Hematopoietic multipotent progenitor cell treated with erythropoietin and hydrocortisone succinate and interleukin-3 and kit ligand, for 6 days (in vitro differentiated cells): ENCODE results near the gene ERFL.

Experiments
- DNase-seq: peaks from one replicate; pipeline ENCODE4 v3.0.0-alpha.2; 2015

Gene ERFL

GRCh38 chr19:41912899-41913537 is 15.2 kb downstream of the ERFL start:
- no peak for DNase-seq

GRCh38 chr19:41911889-41912731 is 16.1 kb downstream of the ERFL start:
- DNase-seq, result no peak

- no peak for DNase-seq
Measured at GRCh38 chr19:41910992-41911888, 17.0 kb downstream of the ERFL start.

- DNase-seq, result no peak
Measured at GRCh38 chr19:41910240-41910991, 17.8 kb downstream of the ERFL start.

GRCh38 chr19:41909706-41910105 is 18.5 kb downstream of the ERFL start:
- DNase-seq, result no peak

GRCh38 chr19:41908724-41909464 is 19.4 kb downstream of the ERFL start:
- no peak for DNase-seq

- no peak for DNase-seq
Measured at GRCh38 chr19:41907994-41908615, 20.1 kb downstream of the ERFL start.

- no peak for DNase-seq
Measured at GRCh38 chr19:41906916-41907680, 21.2 kb downstream of the ERFL start.

- no peak for DNase-seq
Measured at GRCh38 chr19:41906271-41906670, 22.0 kb downstream of the ERFL start.

- no peak for DNase-seq
Measured at GRCh38 chr19:41905273-41906002, 22.8 kb downstream of the ERFL start.

- DNase-seq, result no peak
Measured at GRCh38 chr19:41904118-41904870, 24.0 kb downstream of the ERFL start.

- no peak for DNase-seq
Measured at GRCh38 chr19:41903193-41903953, 24.9 kb downstream of the ERFL start.

GRCh38 chr19:41902594-41902993 is 25.7 kb downstream of the ERFL start:
- no peak for DNase-seq

GRCh38 chr19:41901707-41902360 is 26.4 kb downstream of the ERFL start:
- no peak for DNase-seq

GRCh38 chr19:41898235-41898634 is 30.0 kb downstream of the ERFL start:
- DNase-seq, result no peak

- no peak for DNase-seq
Measured at GRCh38 chr19:41897820-41898219, 30.4 kb downstream of the ERFL start.

- no peak for DNase-seq
Measured at GRCh38 chr19:41897181-41897580, 31.1 kb downstream of the ERFL start.

GRCh38 chr19:41896581-41896942 is 31.7 kb downstream of the ERFL start:
- no peak for DNase-seq
